HG03039 (cell line): Measurements from ENCODE around the gene ZNF503.

Experiments
- ATAC-seq: cut with Tn5 transposase; IDR thresholded peaks from one replicate; pipeline ENCODE4 v1.9.1; 2021; ENCODE audit warnings: mild to moderate bottlenecking, moderate library complexity; ENCODE audit not compliant: unreplicated experiment

ZNF503 gene

GRCh38 chr10:75407713-75408508, 6.3 kb upstream of the ZNF503 start:
- no peak for ATAC-seq

- no peak for ATAC-seq
Observed at GRCh38 chr10:75407224-75407712, 5.7 kb upstream of the ZNF503 start.

DNA sequence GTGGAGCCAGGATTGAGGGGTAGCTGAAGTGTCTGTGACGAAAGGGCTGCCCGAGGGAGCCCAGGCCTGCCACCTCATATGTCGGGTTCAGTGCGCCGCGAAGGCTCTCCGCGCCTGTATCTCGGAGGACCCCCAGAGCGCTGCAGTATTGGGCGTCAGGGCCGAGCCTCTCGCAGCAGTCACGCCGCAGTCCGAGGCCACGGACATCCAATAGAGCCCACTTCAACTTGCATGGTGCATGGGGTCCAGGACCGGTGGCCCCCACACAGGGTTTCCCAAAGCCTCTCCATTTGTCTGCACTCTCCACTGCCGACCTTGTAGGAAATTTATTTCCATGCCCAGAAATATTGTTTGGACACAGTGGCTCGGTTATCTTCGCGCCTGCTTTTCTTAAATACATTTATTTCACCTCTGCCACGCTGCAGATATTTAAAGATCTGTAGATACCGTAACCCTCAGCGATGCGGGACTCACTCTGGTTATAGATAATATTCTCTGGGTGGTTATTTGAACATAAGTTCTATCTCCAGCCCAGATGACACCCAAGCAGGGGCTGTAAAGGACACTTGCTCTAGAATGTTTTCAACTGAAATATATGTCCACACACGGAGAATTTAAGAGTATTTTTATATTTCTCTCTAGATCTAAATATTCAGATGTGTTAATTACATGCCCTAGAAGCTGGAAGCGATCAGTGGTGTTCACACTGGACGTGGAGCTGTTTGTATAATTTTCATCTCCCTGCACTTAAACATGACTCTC, 5.1 kb upstream of the ZNF503 start:
- no peak for ATAC-seq

GRCh38 chr10:75405598-75406461, 4.3 kb upstream of the ZNF503 start:
- ATAC-seq = no peak

DNA sequence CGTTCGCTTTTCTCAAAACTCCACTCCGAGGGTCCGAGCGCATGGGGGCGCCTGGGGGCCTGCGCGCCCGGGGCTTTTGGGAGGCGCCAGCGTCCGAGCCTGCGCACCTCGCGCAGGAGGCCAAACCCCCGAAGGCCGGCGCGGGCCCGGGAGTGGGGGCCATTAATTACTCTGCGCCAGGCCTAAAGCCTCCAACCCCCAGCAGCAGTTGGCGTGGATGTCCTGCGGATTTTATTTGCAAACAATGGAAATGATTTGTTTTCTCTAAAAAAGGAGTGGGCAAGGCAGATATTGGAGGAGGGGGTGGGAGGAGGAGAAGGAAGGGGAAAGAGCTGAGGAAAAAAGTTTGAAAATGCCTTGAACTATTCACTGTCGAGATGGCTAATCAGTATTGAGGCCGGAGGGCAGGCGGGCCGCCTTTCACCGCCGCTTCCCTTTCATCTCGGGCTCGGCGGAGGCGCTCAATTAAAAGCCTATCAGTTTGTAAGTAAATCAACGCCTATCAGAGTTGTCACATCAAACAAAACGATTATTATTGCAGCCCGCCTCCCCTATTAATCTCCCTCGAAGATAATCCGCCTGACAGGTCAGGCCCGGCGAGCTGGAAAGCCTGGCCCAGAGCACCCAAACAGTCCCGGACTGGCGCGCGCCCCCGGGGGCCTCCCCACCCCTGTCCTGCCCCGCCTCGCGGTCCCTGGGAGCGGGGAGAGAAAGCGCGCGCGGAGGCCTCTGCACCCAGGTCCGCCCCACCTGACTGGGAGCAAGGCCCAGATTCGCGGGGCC, 3.4 kb upstream of the ZNF503 start:
- no peak for ATAC-seq

DNA sequence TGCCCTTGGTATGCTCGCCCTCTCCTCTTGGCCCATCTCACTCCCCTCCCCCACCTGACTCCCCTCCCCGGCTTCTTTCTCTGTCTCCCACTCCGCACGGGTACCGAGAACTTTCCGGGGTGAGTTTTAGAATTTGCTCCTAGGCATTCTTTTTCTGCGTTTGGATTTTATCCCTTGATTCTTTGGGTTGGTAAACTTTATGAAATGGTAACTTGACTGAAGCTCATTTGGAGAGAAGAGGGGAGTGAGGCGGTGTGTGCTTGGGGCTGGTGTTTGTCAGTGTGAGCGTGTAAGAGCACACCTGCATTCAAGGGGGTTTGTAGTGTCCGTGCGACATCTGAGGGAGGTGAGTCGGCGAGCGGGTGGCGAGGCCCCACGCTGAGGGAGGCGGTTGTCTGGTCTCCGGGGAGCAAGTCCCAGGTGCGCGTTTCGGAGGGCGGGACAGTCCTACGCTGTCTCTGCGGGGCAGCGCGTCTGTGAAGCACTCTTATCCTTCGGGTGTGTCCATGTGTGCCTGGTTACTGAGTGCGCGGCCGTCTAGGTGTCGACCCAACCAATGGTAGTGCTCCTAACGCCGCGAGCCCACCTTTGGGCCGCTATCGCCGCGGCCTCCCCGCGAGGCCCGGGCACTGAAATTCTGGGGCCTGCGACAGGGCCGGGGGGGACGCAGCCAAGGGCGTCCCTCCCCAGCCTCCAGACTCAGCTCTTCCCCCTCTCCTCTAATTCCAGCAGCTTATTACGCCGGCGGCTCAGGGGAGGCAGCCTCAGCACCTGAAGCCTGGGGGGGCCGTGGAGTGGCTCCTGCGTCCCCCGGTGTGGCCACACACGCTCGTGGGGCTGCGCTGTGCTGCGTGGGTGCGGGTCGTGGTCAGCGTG, 2.6 kb upstream of the ZNF503 start:
- ATAC-seq = no peak

GRCh38 chr10:75403144-75403938, 1.8 kb upstream of the ZNF503 start:
- ATAC-seq = no peak

DNA sequence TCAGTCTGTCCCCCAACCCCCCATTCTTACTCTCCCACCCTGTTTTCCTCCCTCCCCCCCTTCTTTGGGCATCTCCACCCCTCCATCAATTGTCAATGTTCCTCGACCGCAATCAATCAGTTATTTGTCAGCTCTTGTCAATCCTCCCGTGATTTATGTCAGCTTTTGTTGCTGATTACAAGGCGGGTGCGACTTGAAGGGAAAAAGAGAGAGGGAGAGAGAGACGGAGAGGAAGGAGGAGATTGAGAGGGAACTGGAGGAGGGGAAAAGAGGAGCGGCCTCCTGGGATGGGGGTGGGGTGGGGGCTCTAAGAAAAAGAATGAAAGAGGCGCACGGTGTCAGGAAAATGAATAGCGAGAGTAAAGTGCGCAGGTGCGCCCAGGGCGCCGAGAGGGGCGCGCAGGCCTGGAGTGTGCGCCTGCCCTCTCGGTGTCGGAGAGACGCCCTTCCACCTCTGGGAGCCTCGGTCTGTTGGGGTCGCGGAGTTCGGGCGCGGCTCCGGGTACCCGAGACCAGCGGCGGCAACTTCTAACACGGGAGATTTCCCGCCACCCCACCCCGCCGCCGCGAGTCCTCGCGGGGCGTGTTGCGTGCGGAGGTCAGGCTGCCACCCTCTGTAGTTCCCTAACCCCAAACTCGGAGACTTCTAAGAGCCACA, 1.1 kb upstream of the ZNF503 start:
- ATAC-seq = no peak

GRCh38 chr10:75400771-75401568, 594 bp downstream of the ZNF503 start:
- no peak for ATAC-seq

GRCh38 chr10:75400163-75400770, 1.3 kb downstream of the ZNF503 start:
- no peak for ATAC-seq

DNA sequence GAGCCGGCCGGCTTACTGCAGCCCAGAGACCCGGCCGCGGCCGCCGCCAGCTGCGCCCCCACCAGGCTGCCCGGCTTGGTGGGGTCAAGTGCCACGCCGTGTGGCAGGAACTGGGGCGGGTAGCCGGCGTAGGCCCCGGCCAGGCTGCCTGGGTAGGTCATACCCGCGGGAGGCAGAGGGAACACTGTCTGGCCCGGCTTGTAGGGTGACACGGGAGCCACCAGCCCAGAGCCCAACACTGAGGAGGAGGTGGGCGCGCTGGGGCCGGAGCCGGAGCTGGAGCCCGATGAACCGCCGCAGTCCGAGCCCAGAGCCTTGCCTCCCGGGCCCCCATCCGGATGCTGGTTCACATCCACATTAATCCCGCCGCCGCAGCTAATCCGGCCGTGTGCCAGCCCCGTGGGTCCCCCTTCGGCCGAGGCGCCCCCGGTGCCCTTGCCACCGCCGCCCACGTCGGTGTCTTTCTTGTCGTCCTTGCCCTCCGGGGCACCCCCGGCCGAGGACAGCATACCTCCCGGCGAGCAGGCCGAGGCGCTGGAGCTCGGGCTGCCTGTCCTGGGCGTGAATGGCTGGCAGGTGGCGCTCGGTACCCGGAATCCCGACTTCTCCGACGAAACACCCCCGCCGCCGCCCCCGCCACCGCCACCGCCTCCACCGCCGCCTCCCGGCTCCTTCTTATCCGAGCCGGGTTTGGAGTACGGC, 2.0 kb downstream of the ZNF503 start:
- ATAC-seq = no peak

- no peak for ATAC-seq
Observed at GRCh38 chr10:75398692-75399460, 2.7 kb downstream of the ZNF503 start.

GRCh38 chr10:75398200-75398691, 3.3 kb downstream of the ZNF503 start:
- no peak for ATAC-seq

GRCh38 chr10:75397496-75398199, 3.9 kb downstream of the ZNF503 start:
- no peak for ATAC-seq
